Measurements from ENCODE around the gene NSUN2.

NSUN2 gene

DNA sequence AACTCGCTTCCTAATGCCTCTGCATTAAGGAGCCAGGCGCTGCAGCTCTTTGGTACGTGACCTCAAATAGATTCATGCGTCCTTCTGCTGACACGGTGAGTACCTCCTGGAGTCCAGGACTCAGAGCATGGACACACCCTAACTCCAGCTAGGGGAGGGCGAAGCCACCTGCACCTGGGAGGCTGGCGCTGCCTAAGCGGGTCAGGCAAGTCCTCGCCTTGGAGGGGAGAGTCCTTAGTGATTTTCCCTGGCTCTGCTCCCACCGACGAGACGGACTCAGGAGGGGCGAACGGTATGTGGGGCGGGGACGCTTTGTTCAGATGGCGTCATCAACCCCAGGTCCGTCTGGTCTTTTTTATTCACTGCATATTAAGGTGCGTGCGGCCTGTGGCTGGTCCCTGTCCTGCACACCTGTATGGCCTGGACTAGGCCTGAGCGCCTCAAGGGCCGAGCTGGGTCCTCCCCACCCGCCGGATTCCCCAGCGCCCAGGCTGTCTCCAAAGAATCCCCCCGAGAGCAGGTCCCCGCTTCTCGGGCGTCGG is 50.3 kb downstream of the NSUN2 start:
- Histone ChIP-seq H3K27ac (ENCODE audit: low read length) (no peak overlapping the region), H3K4me1 (ENCODE audit: low read length) (no peaks in the 10 kb centered on the region), H3K27me3 (ENCODE audit: low read depth, low read length) (no peaks in the 10 kb centered on the region), H3K79me2 (ENCODE audit: low read length) (no peaks in the 10 kb centered on the region), H3K4me2 (ENCODE audit: low read length) (no peak overlapping the region), H3K36me3 (replicated peaks; ENCODE audit: low read depth, low read length) (no peaks in the 10 kb centered on the region), H3K4me3 (ENCODE audit: low read length) (no peak overlapping the region), H2AFZ (ENCODE audit: low read depth, low read length) (no peak overlapping the region), H3K9ac (ENCODE audit: low read length) (no peak overlapping the region), H4K20me1 (ENCODE audit: insufficient read depth, low read length) (no peaks in the 10 kb centered on the region), H3K9me3 (ENCODE audit: insufficient read depth, low read length) (no peaks in the 10 kb centered on the region)
- TF ChIP-seq CTCF (IDR thresholded peaks at IDR 0.05; ENCODE audit: low read depth, low read length) = no peak
- no peak for TF ChIP-seq EZH2phosphoT487 (IDR thresholded peaks at IDR 0.05; ENCODE audit: low read depth)

GRCh38 chr5:6581559-6582426 is 51.1 kb downstream of the NSUN2 start:
- Histone ChIP-seq H3K9ac (ENCODE audit: low read length) (no peak overlapping the region), H3K4me2 (ENCODE audit: low read length) (no peak overlapping the region), H2AFZ (ENCODE audit: low read depth, low read length) (no peak overlapping the region), H3K36me3 (replicated peaks; ENCODE audit: low read depth, low read length) (no peaks in the 10 kb centered on the region), H3K4me3 (ENCODE audit: low read length) (no peak overlapping the region), H3K79me2 (ENCODE audit: low read length) (no peaks in the 10 kb centered on the region), H3K4me1 (ENCODE audit: low read length) (no peaks in the 10 kb centered on the region), H3K27ac (ENCODE audit: low read length) (no peak overlapping the region), H3K27me3 (ENCODE audit: low read depth, low read length) (no peaks in the 10 kb centered on the region), H4K20me1 (ENCODE audit: insufficient read depth, low read length) (no peaks in the 10 kb centered on the region), H3K9me3 (ENCODE audit: insufficient read depth, low read length) (no peaks in the 10 kb centered on the region)
- TF ChIP-seq EZH2phosphoT487 (IDR thresholded peaks at IDR 0.05; ENCODE audit: low read depth) (no peak), CTCF (IDR thresholded peaks at IDR 0.05; ENCODE audit: low read depth, low read length) (no peak)

GRCh38 chr5:6581090-6581489 is 51.8 kb downstream of the NSUN2 start:
- no peak for TF ChIP-seq EZH2phosphoT487 (IDR thresholded peaks at IDR 0.05; ENCODE audit: low read depth)
- no peak for TF ChIP-seq CTCF (IDR thresholded peaks at IDR 0.05; ENCODE audit: low read depth, low read length)
- H3K79me2 ChIP-seq (ENCODE audit: low read length) = no peaks in the 10 kb centered on the region
- H2AFZ ChIP-seq (ENCODE audit: low read depth, low read length) = no peak overlapping the region
- H3K4me2 ChIP-seq (ENCODE audit: low read length) = no peak overlapping the region
- no peaks in the 10 kb centered on the region for H4K20me1 ChIP-seq (ENCODE audit: insufficient read depth, low read length)
- no peak overlapping the region for H3K27ac ChIP-seq (ENCODE audit: low read length)
- no peaks in the 10 kb centered on the region for H3K27me3 ChIP-seq (ENCODE audit: low read depth, low read length)
- H3K9me3 ChIP-seq (ENCODE audit: insufficient read depth, low read length) = no peaks in the 10 kb centered on the region
- H3K36me3 ChIP-seq (replicated peaks; ENCODE audit: low read depth, low read length) = no peaks in the 10 kb centered on the region
- no peak overlapping the region for H3K4me3 ChIP-seq (ENCODE audit: low read length)
- H3K9ac ChIP-seq (ENCODE audit: low read length) = no peak overlapping the region
- H3K4me1 ChIP-seq (ENCODE audit: low read length) = no peaks in the 10 kb centered on the region

GRCh38 chr5:6579535-6579934 is 53.3 kb downstream of the NSUN2 start:
- Histone ChIP-seq H3K4me1 (ENCODE audit: low read length) (no peaks in the 10 kb centered on the region), H2AFZ (ENCODE audit: low read depth, low read length) (no peak overlapping the region), H3K27me3 (ENCODE audit: low read depth, low read length) (no peaks in the 10 kb centered on the region), H3K27ac (ENCODE audit: low read length) (no peak overlapping the region), H3K4me3 (ENCODE audit: low read length) (no peak overlapping the region), H3K36me3 (replicated peaks; ENCODE audit: low read depth, low read length) (no peaks in the 10 kb centered on the region), H3K9me3 (ENCODE audit: insufficient read depth, low read length) (no peaks in the 10 kb centered on the region), H3K79me2 (ENCODE audit: low read length) (no peaks in the 10 kb centered on the region), H3K4me2 (ENCODE audit: low read length) (no peak overlapping the region), H4K20me1 (ENCODE audit: insufficient read depth, low read length) (no peaks in the 10 kb centered on the region), H3K9ac (ENCODE audit: low read length) (no peak overlapping the region)
- TF ChIP-seq CTCF (IDR thresholded peaks at IDR 0.05; ENCODE audit: low read depth, low read length) = no peak
- no peak for TF ChIP-seq EZH2phosphoT487 (IDR thresholded peaks at IDR 0.05; ENCODE audit: low read depth)

Measured in OCI-LY3 (cell line).